Measurements from ENCODE around the gene RC3H2. TPM values are rescaled to one million over a fixed set of nuclear protein-coding genes. Genes with fewer than 3 reads are reported as not detected.
A peak's percentile ranks its signal among the peaks of the same experiment; 100 is the strongest.

RC3H2 gene
- total and polyA plus RNA-seq, 2 of the 13 experiments (the other 11 are each of a cell fraction or from before 2014, with no cell fraction given), result 21.0 to 36.4 TPM

- peak; percentile 98; the same call in 1 of the 2 replicates for TF ChIP-seq ZBED4 (CRISPR knock-in tag; IDR thresholded peaks at IDR 0.05; ENCODE audit: borderline replicate concordance)
- TF ChIP-seq ZNF317 (CRISPR knock-in tag; IDR thresholded peaks at IDR 0.05), result 0 out of 2 replicates have a peak, but pooled peaks have one; percentile 27
- peak; percentile 62 for TF ChIP-seq AGO1 (IDR thresholded peaks at IDR 0.05; ENCODE audit: low read depth, low read length, poor library complexity, severe bottlenecking)
- 0 out of 2 replicates have a peak, but pooled peaks have one; percentile 49 for TF ChIP-seq ZSCAN20 (CRISPR knock-in tag; IDR thresholded peaks at IDR 0.05; ENCODE audit: borderline replicate concordance)
- TF ChIP-seq DBP (CRISPR knock-in tag; IDR thresholded peaks at IDR 0.05; ENCODE audit: not compliant biosample characterization), result peak; percentile 69
- TF ChIP-seq ZNF256 (CRISPR knock-in tag; conservative IDR thresholded peaks at IDR 0.05), result 0 out of 2 replicates have a peak, but pooled peaks have one; percentile 47
- TF ChIP-seq ZBTB3 (CRISPR knock-in tag; IDR thresholded peaks at IDR 0.05; ENCODE audit: borderline replicate concordance, low read depth), result peak; percentile 13; the same call in 1 of the 2 replicates
- 0 out of 2 replicates have a peak, but pooled peaks have one; percentile 32 for TF ChIP-seq FOXP4 (CRISPR knock-in tag; IDR thresholded peaks at IDR 0.05)
- 0 out of 2 replicates have a peak, but pooled peaks have one; percentile 51 for TF ChIP-seq ZNF20 (CRISPR knock-in tag; IDR thresholded peaks at IDR 0.05)
- TF ChIP-seq ZNF441 (CRISPR knock-in tag; IDR thresholded peaks at IDR 0.05; ENCODE audit: borderline replicate concordance), result 0 out of 2 replicates have a peak, but pooled peaks have one; percentile 33
- TF ChIP-seq PHF5A (CRISPR knock-in tag; IDR thresholded peaks at IDR 0.05; ENCODE audit: low read depth, unreplicated experiment), result no peak
- TF ChIP-seq RBM39 (IDR thresholded peaks at IDR 0.05; ENCODE audit: low read depth, low read length, poor library complexity, severe bottlenecking), result peak; percentile 40
- TF ChIP-seq ZNF740 (CRISPR knock-in tag; IDR thresholded peaks at IDR 0.05), result 0 out of 2 replicates have a peak, but pooled peaks have one; percentile 13
- 0 out of 2 replicates have a peak, but pooled peaks have one; percentile 19 for TF ChIP-seq ZFP82 (CRISPR knock-in tag; IDR thresholded peaks at IDR 0.05; ENCODE audit: borderline replicate concordance)
These were observed 26.3 kb upstream of the RC3H2 start, which contains the start of gene ZBTB26 (continued) for GRCh38 chr9:122931226-122932121.
